ENCODE data around the gene CACNA1E. TPM values are rescaled to one million over a fixed set of nuclear protein-coding genes. Genes with fewer than 3 reads are reported as not detected.

CACNA1E gene
- total RNA-seq, 1 donor from 2014 or later, result not detected

DNA sequence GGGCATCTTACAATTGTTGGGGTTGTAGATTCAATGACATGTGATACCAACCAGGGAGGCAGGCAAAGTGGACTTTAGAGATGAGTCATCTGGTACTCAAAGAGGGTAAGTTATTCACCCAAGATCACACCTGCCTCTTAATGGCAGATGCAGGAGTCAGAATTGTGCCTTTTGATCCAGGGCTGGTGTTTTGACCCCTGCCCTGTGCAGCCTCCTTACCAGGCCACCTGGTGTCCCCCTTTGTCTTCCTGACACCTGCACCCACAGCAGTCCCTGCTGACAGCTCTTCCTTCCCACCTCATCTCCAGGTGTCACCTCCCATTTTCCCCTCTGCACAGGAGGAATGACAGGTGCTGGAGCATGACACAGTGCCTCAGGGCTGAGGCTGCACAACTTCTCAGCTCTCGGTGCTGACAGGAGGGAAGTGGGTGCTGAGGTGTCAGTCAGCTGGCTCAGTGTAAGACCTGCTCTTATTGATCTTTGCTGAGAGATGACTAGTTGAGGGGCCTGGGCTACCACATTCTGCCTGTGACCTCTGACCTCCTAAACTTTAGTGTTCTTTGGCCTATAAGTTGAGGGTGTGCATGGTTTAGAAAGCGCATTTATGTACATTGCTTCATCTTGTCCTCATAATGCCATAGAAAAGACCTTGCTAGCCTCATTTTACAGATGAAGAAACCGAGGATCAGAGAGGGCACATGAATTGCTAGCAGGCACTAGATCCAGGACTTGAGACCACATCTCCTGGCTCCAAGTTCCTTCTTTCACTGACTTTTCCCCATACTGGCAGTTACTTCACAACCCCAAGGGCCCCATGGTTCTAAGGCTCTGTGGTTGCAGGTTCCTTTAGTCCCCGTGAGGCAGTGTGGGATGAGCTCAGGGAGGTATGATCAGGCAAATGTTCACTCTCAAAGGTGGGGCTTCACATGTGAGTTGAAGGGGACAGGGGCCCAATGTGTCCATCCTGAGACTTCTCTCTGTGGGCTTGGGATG lies 31.3 kb downstream of the CACNA1E start:
- DNase-seq (ENCODE audit: extremely low spot score, unreplicated experiment), result peak; percentile 49
- Mint-ChIP-seq H3K27ac (ENCODE audit: unreplicated experiment) (no peak overlapping the region), H3K4me3 (ENCODE audit: unreplicated experiment) (no peak overlapping the region), H3K27me3 (ENCODE audit: unreplicated experiment) (no peaks in the 10 kb centered on the region), H3K9me3 (ENCODE audit: unreplicated experiment) (no peaks in the 10 kb centered on the region), H3K4me1 (ENCODE audit: unreplicated experiment) (no peaks in the 10 kb centered on the region), H3K36me3 (ENCODE audit: unreplicated experiment) (no peaks in the 10 kb centered on the region)
- no peak for TF ChIP-seq CTCF (IDR thresholded peaks at IDR 0.05)

DNA sequence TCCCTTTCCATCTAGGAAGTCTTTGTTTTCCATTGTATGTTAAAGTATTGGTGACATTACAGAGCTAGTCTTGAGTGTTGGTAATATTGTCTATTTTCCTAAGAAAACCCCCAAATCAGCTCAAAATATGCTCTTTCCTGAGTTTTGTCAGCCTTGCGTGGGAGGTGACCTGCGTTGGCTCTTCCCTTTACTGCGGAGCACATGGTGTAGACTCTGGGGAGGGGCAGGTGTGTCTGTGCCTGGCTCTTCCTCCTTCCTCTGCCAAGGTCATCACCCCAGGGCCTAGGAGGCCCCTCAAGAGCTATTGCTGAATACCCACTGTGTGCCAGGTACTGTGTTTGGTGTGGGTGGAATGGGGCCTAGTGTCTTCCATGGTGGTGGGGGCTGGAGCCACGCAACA lies 33.4 kb downstream of the CACNA1E start:
- no peak for TF ChIP-seq CTCF (IDR thresholded peaks at IDR 0.05)
- no peaks in the 10 kb centered on the region for H3K9me3 Mint-ChIP-seq (ENCODE audit: unreplicated experiment)
- no peak overlapping the region for H3K27ac Mint-ChIP-seq (ENCODE audit: unreplicated experiment)
- DNase-seq (ENCODE audit: extremely low spot score, unreplicated experiment), result peak; percentile 66
- no peak overlapping the region for H3K4me3 Mint-ChIP-seq (ENCODE audit: unreplicated experiment)
- H3K4me1 Mint-ChIP-seq (ENCODE audit: unreplicated experiment), result no peaks in the 10 kb centered on the region
- H3K27me3 Mint-ChIP-seq (ENCODE audit: unreplicated experiment), result no peaks in the 10 kb centered on the region
- no peaks in the 10 kb centered on the region for H3K36me3 Mint-ChIP-seq (ENCODE audit: unreplicated experiment)

DNA sequence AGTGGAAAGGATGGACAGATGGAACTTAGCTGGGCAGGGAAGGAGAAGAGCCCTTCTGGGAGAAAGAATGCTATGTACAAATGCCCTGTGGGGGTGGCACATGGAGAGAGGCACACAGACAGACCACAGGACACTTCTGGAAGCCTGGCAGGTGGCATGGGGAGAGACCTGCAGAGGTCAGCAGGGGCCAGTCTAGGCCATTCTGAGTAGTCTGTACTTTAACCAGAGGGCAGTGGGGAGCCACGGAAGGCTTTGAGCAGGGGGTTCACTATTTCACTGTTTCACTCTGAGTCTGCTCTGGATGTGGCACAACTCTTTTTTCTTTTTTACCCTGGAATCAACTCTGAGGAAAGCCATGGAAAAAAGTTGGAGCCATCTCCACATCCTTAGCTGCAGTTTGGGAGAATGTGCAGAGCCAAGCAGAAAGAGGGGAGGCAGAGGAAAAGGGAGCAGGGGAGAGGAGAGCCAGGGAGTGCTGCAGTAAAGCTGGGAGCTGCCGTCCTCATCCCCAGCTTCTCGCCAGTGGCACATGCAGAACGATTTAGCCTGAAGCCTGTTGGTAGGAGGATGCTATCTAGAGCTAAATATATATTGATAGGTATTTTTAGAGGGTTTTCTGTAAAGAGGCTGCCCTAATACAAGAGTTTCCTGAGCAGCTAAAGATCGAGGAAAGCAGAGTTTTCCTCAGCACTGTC lies 34.0 kb downstream of the CACNA1E start:
- DNase-seq (ENCODE audit: extremely low spot score, unreplicated experiment), result peak; percentile 64
- Mint-ChIP-seq H3K4me3 (ENCODE audit: unreplicated experiment) (no peak overlapping the region), H3K27ac (ENCODE audit: unreplicated experiment) (no peak overlapping the region), H3K9me3 (ENCODE audit: unreplicated experiment) (no peaks in the 10 kb centered on the region), H3K4me1 (ENCODE audit: unreplicated experiment) (no peaks in the 10 kb centered on the region), H3K36me3 (ENCODE audit: unreplicated experiment) (no peaks in the 10 kb centered on the region), H3K27me3 (ENCODE audit: unreplicated experiment) (no peaks in the 10 kb centered on the region)
- no peak for TF ChIP-seq CTCF (IDR thresholded peaks at IDR 0.05)

DNA sequence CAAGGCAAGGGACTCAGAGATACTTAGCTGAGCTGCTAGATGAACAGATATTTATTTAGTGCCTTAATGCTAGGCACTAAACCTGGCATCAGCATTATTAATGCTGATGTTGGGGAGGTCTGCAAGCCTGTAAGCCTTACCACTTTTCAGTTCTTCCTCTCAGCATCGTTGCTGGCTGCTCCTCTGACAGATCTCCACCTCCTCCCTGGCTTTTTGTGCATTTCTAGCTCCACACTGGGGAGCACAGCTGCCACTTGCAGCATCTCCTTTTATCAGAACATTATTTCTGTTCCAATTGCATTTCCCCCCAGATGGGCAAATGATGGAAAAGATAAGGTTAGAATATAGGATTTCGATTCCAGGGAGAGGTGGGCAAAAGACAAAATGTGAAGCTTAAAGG lies 34.8 kb downstream of the CACNA1E start:
- DNase-seq (ENCODE audit: extremely low spot score, unreplicated experiment), result no peak
- Mint-ChIP-seq H3K27me3 (ENCODE audit: unreplicated experiment) (no peaks in the 10 kb centered on the region), H3K36me3 (ENCODE audit: unreplicated experiment) (no peaks in the 10 kb centered on the region), H3K27ac (ENCODE audit: unreplicated experiment) (no peak overlapping the region), H3K9me3 (ENCODE audit: unreplicated experiment) (no peaks in the 10 kb centered on the region), H3K4me1 (ENCODE audit: unreplicated experiment) (no peaks in the 10 kb centered on the region), H3K4me3 (ENCODE audit: unreplicated experiment) (no peak overlapping the region)
- no peak for TF ChIP-seq CTCF (IDR thresholded peaks at IDR 0.05)

- no peak for DNase-seq (ENCODE audit: extremely low spot score, unreplicated experiment)
- Mint-ChIP-seq H3K27ac (ENCODE audit: unreplicated experiment) (no peak overlapping the region), H3K36me3 (ENCODE audit: unreplicated experiment) (no peaks in the 10 kb centered on the region), H3K4me1 (ENCODE audit: unreplicated experiment) (no peaks in the 10 kb centered on the region), H3K4me3 (ENCODE audit: unreplicated experiment) (no peak overlapping the region), H3K9me3 (ENCODE audit: unreplicated experiment) (no peaks in the 10 kb centered on the region), H3K27me3 (ENCODE audit: unreplicated experiment) (no peaks in the 10 kb centered on the region)
- no peak for TF ChIP-seq CTCF (IDR thresholded peaks at IDR 0.05)
Measured at GRCh38 chr1:181522864-181523263, 39.5 kb downstream of the CACNA1E start.
